SK-MEL-5 (cell line): Measurements from ENCODE around the gene PRR14L. TPM values are rescaled to one million over a fixed set of nuclear protein-coding genes. Genes with fewer than 3 reads are reported as not detected.
"Not testable (repeated sequence)": the region's sequence is repeated elsewhere in the genome, so short reads cannot be mapped to it uniquely, and the experiment has no call there.

Experiments used
- DNase-seq: peaks from one replicate; pipeline ENCODE4 v3.0.0-alpha.2; 2016; ENCODE audit warnings: low read depth, low spot score
- in situ Hi-C: cut with HindIII; loops from 2 replicates; pipeline ENCODE4 v1.10.0; 2016; ENCODE audit warnings: low sequenced_read_pairs, high pct_unique_total_duplicates, low pct_unique_long_range_greater_than_20kb
- total RNA-seq: library from RNA; depleted of rRNA; stranded (reverse); fragments of >200 nt; shearing (Covaris generic); gene quantifications from 2 replicates; pipeline ENCODE4 v1.2.3, GENCODE V29; 2014

The PRR14L gene
- total RNA-seq, 1 experiment from 2014 or later: 16.1 TPM

- in situ Hi-C loops: no loop called here
Observed at GRCh38 chr22:31747441-31747840, 2.5 kb downstream of the PRR14L start.

GRCh38 chr22:31743871-31744270 is 6.1 kb downstream of the PRR14L start:
- no peak for DNase-seq
- in situ Hi-C loops: no loop called here

More at GRCh38 chr22:31747441-31747840, 2.5 kb downstream of the PRR14L start:
- no peak for DNase-seq

- DNase-seq: no peak
- in situ Hi-C loops: no loop called here
Observed at GRCh38 chr22:31742682-31743081, 7.2 kb downstream of the PRR14L start.

- in situ Hi-C loops: no loop called here
Observed at GRCh38 chr22:31742115-31742514, 7.8 kb downstream of the PRR14L start.

GRCh38 chr22:31740314-31740713 is 9.6 kb downstream of the PRR14L start:
- DNase-seq, in situ Hi-C loops: not testable (repeated sequence)

More at GRCh38 chr22:31742115-31742514, 7.8 kb downstream of the PRR14L start:
- DNase-seq: no peak

GRCh38 chr22:31739795-31740201 is 10.1 kb downstream of the PRR14L start:
- in situ Hi-C loops: no loop called here
- no peak for DNase-seq

GRCh38 chr22:31738566-31738965 is 11.4 kb downstream of the PRR14L start:
- DNase-seq: no peak
- in situ Hi-C loops: no loop called here

- in situ Hi-C loops: no loop called here
- DNase-seq: no peak
Observed at GRCh38 chr22:31737932-31738331, 12.0 kb downstream of the PRR14L start.

GRCh38 chr22:31736458-31736857 is 13.5 kb downstream of the PRR14L start:
- no peak for DNase-seq
- in situ Hi-C loops: no loop called here

- in situ Hi-C loops: no loop called here
- no peak for DNase-seq
Observed at GRCh38 chr22:31734512-31734911, 15.4 kb downstream of the PRR14L start.

GRCh38 chr22:31733580-31734079 is 16.3 kb downstream of the PRR14L start:
- DNase-seq: no peak
- in situ Hi-C loops: no loop called here

GRCh38 chr22:31732089-31732829 is 17.7 kb downstream of the PRR14L start:
- DNase-seq: no peak
- in situ Hi-C loops: no loop called here

GRCh38 chr22:31730344-31730711 is 19.6 kb downstream of the PRR14L start:
- in situ Hi-C loops: no loop called here
- peak; percentile 45 for DNase-seq

- in situ Hi-C loops: no loop called here
- peak; percentile 69 for DNase-seq
Observed at GRCh38 chr22:31728857-31729256, 21.1 kb downstream of the PRR14L start.

- no peak for DNase-seq
- in situ Hi-C loops: no loop called here
Observed at GRCh38 chr22:31726692-31727091, 23.2 kb downstream of the PRR14L start.

GRCh38 chr22:31723723-31724122 is 26.2 kb downstream of the PRR14L start:
- no peak for DNase-seq
- in situ Hi-C loops: loop anchor here (25.0 kb wide), 1 partner anchor 239 kb away; no protein-coding TSS in a partner anchor

GRCh38 chr22:31719850-31720471 is 30.0 kb downstream of the PRR14L start:
- in situ Hi-C loops: loop anchor here (25.0 kb wide), 1 partner anchor 242 kb away; no protein-coding TSS in a partner anchor
- no peak for DNase-seq

- no peak for DNase-seq
- in situ Hi-C loops: loop anchor here (25.0 kb wide), 1 partner anchor 247 kb away; no protein-coding TSS in a partner anchor
Observed at GRCh38 chr22:31715147-31715778, 34.7 kb downstream of the PRR14L start.
